Right cardiac atrium (tissue), 5 donors: ENCODE results near the gene CDK5R1. TPM values are rescaled to one million over a fixed set of nuclear protein-coding genes. Genes with fewer than 3 reads are reported as not detected.
"Not testable (repeated sequence)": the region's sequence is repeated elsewhere in the genome, so short reads cannot be mapped to it uniquely, and the experiment has no call there.

Experiments used
- ATAC-seq, 2 donors: fragments of 200-7000 bp; cut with Tn5 transposase; one replicate each; pipeline versions ENCODE4 v1.8.0 to v1.9.1; 2020; ENCODE audit warnings: moderate library complexity in 2 of 2, mild to moderate bottlenecking in 1 of 2
- DNase-seq, 3 donors: peaks; one replicate each; pipeline ENCODE4 v3.0.0-alpha.2; 2020
- H3K27ac ChIP-seq: one replicate; pipeline ENCODE4 v1.5.1; 2013; ENCODE audit warnings: mild to moderate bottlenecking, low read length, control low read depth, moderate library complexity
- H3K27me3 ChIP-seq: one replicate; pipeline ENCODE4 v1.6.1; 2013; ENCODE audit not compliant: control insufficient read depth, insufficient read depth
- H3K4me1 ChIP-seq: one replicate; pipeline ENCODE4 v1.6.1; 2013; ENCODE audit warnings: low read length; ENCODE audit not compliant: control insufficient read depth, insufficient read depth
- H3K4me3 ChIP-seq: one replicate; pipeline ENCODE4 v1.5.1; 2013; ENCODE audit warnings: low read length, control low read depth
- H3K9me3 ChIP-seq: one replicate; pipeline ENCODE4 v1.6.1; 2013; ENCODE audit warnings: low read length; ENCODE audit not compliant: control insufficient read depth
- WGBS: extraction: QIAGEN DNeasy Blood & Tissue Kit; methylation state at CpG from one replicate; pipeline ENCODE4 v1.1.7; 2013; 5-methylcytosine and 5-hydroxymethylcytosine counted together
- intact Hi-C, 4 donors: fragments of 100-400 bp; cut with DNase I; formaldehyde crosslinking; loops; one replicate each; pipeline versions ENCODE4 v1.11.0 to v1.14.0; 2022 to 2023
- polyA plus RNA-seq: library from polyadenylated mRNA; stranded (reverse); fragments of 200-250 nt; gene quantifications from one replicate; pipeline ENCODE4 v1.2.3, GENCODE V29; 2013
- total RNA-seq, 4 donors: library from RNA; stranded (reverse); fragmentation: NEBNext Ultra II Directional; extraction: Animal tissue kit (Norgen Biotek cat#: 25700); gene quantifications; one replicate each; pipeline ENCODE4 v1.2.1, GENCODE V29; 2021
- donor health status: healthy with polysubstance abuse.
- donor health status: DM: no; HTN: yes; CAD: no.
- donor health status: DM: no; HTN: no; CAD: no.
- donor health status: DM: no; HTN: yes; CAD: no; lungs with severe emphysema.
- donor health status: DM: yes; HTN: yes; CAD: no.

CDK5R1 gene
- total and polyA plus RNA-seq, 5 donors = 0.95 to 2.6 (median 1.5) TPM

DNA sequence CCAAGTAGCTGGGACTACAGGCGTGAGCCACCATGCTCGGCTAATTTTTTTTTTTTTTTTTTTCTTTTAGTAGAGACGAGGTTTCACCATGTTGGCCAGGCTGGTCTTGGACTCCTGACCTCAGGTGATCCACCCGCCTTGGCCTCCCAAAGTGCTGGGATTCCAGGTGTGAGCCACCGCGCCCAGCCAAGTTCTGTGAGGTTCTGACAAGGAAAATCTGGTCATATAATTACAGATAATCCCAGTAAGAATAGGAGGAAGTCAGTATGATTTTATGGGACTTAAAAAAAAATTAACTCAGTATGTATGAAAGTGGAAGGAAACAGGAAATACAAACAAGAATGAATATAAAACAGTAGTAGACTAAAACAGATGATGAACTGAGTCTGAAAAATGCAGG lies 36.4 kb upstream of the CDK5R1 start:
- DNase-seq, H3K27ac ChIP-seq, H3K4me1 ChIP-seq, intact Hi-C loops, H3K9me3 ChIP-seq, H3K4me3 ChIP-seq, H3K27me3 ChIP-seq, ATAC-seq: not testable (repeated sequence)
- WGBS = 83% methylated on average over 6 of the region's 6 CpGs

- no peak overlapping the region for H3K4me3 ChIP-seq
- 77% methylated on average over 2 of the region's 2 CpGs for WGBS
- no peak overlapping the region for H3K27ac ChIP-seq
- intact Hi-C loops = no loop called here
- H3K4me1 ChIP-seq = no peaks in the 10 kb centered on the region
- DNase-seq = no peak
- H3K27me3 ChIP-seq = no peaks in the 10 kb centered on the region
- no peak for ATAC-seq
- no peaks in the 10 kb centered on the region for H3K9me3 ChIP-seq
These were observed 34.9 kb upstream of the CDK5R1 start for GRCh38 chr17:32451879-32452278.

DNA sequence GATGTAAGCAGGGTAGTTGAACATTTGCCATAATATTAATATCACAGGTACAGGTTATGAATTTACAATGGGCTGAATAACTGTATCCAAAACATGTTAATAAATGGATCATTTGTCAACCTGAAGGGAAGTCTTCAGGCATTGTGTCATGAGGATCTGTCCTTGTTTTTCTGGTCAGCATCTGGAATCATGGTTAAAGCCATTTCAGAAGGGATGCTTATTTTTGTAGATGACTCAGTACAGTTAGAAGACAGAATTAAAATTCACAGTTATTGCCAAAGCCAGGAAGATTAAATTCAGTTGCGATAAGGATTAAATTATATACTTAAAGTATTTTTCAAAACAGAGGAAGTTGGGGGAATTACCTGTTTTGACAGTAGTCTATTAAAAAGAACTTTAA lies 34.5 kb upstream of the CDK5R1 start:
- Histone ChIP-seq H3K9me3 (no peaks in the 10 kb centered on the region), H3K27ac (no peak overlapping the region), H3K27me3 (no peaks in the 10 kb centered on the region), H3K4me1 (no peaks in the 10 kb centered on the region), H3K4me3 (no peak overlapping the region)
- ATAC-seq = no peak
- WGBS = 75% methylated on average over 1 of the region's 1 CpG
- intact Hi-C loops = no loop called here
- no peak for DNase-seq

- DNase-seq = no peak
- no peak overlapping the region for H3K27ac ChIP-seq
- ATAC-seq = no peak
- H3K4me3 ChIP-seq = no peak overlapping the region
- H3K4me1 ChIP-seq = no peaks in the 10 kb centered on the region
- intact Hi-C loops = no loop called here
- no peaks in the 10 kb centered on the region for H3K27me3 ChIP-seq
- no peaks in the 10 kb centered on the region for H3K9me3 ChIP-seq
- WGBS = 94% methylated on average over 2 of the region's 2 CpGs
These were observed 33.4 kb upstream of the CDK5R1 start for GRCh38 chr17:32453370-32453769.

GRCh38 chr17:32458371-32458770 lies 28.4 kb upstream of the CDK5R1 start:
- H3K27ac ChIP-seq = no peak overlapping the region
- H3K4me1 ChIP-seq = no peaks in the 10 kb centered on the region
- intact Hi-C loops = no loop called here
- H3K9me3 ChIP-seq = no peaks in the 10 kb centered on the region
- no peak overlapping the region for H3K4me3 ChIP-seq
- no peaks in the 10 kb centered on the region for H3K27me3 ChIP-seq
- DNase-seq (no peak), ATAC-seq (no peak)

GRCh38 chr17:32460054-32460453 lies 26.7 kb upstream of the CDK5R1 start:
- 94% methylated on average over 4 of the region's 4 CpGs for WGBS

DNA sequence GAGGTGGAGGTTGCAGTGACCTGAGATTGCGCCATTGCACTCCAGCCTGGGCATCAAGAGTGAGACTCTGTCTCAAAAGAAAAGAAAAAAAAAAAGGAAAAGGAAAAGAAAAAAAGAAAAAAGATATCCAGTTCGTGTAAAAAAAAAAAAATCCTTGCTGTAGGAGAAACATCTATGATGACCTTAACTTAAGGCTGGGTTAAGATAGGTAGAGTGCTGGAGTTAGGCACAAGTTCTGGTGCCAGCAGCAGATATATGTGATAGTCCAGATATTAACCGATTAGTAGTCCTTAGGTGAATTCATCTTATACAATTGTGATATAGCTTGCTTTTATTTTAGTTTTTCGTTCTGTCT lies 25.3 kb upstream of the CDK5R1 start:
- no peak overlapping the region for H3K27ac ChIP-seq
- no peaks in the 10 kb centered on the region for H3K27me3 ChIP-seq
- intact Hi-C loops = loop anchor here in 1 of 4 donors (10.0 kb wide), 1 partner anchor 293 kb away; no protein-coding TSS in a partner anchor
- no peak for DNase-seq
- peak in 1 of 2 donors; percentile 11 for ATAC-seq
- WGBS = 69% methylated on average over 4 of the region's 4 CpGs
- H3K4me1 ChIP-seq = no peaks in the 10 kb centered on the region
- H3K4me3 ChIP-seq = no peak overlapping the region
- H3K9me3 ChIP-seq = no peaks in the 10 kb centered on the region

More at GRCh38 chr17:32460054-32460453, 26.7 kb upstream of the CDK5R1 start:
- Histone ChIP-seq H3K9me3 (no peaks in the 10 kb centered on the region), H3K4me1 (no peaks in the 10 kb centered on the region), H3K27ac (no peak overlapping the region), H3K27me3 (no peaks in the 10 kb centered on the region), H3K4me3 (no peak overlapping the region)
- DNase-seq (no peak), ATAC-seq (no peak)
- intact Hi-C loops = loop anchor here in 1 of 4 donors (10.0 kb wide), 1 partner anchor 295 kb away; no protein-coding TSS in a partner anchor

DNA sequence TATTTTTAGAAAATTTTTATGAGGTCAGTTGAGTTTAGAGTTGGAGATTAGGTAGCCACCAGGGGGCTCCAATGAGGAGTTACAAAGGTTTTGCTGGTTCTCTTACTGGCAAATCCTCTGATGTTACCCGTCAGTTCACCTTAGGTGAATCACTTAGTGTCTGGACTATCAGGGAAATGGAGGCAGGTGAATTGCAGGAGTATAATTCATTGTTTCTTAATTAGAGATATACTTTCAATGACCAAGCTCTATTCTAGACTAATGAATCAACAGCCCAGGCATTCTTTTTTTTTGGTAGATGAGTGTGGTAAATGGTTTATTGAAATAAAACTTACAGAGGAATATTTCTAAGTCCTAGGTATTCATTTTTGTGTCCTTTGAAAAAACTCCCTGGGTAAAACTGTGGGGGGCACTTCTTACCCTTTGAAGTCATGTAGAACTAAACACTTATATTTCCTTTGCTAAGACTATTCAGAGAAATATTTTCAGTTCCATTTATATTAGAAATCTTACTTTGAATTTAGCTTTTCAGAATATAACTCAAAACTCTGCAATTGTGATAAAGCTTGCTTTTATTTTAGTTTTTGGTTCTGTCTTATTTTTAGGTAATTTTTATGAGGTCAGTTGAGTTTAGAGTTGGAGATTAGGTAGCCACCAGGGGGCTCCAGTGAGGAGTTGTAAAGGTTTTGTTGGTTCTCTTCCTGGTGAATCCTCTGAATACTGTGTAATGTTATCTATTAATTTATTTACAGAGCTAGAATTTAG lies 24.8 kb upstream of the CDK5R1 start:
- DNase-seq = peak in 2 of 3 donors; percentile 39 to 59

DNA sequence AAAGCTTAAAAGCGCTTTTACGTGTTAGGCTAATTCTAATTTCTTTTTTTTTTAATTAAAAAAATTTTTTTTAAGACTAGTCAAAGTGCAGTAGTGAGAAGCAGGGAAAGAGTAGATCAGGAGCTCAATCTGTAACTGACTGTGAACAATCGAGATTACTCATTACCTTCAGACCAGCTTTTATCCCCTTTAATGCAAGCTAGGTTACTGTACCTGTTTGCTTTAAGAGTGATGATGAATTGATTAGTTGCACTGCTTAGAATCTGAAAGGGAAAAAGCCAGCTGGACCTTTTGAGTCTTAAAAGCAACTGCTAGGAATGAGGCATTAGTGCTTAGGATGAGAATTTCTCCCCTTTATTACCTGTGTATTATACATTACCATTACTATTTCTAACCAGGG lies 23.5 kb upstream of the CDK5R1 start:
- 92% methylated on average over 3 of the region's 3 CpGs for WGBS
- no peak for ATAC-seq
- H3K27ac ChIP-seq = no peak overlapping the region
- H3K27me3 ChIP-seq = no peaks in the 10 kb centered on the region
- no peak for DNase-seq
- H3K4me1 ChIP-seq = no peaks in the 10 kb centered on the region
- H3K9me3 ChIP-seq = no peaks in the 10 kb centered on the region
- H3K4me3 ChIP-seq = no peak overlapping the region
- intact Hi-C loops = loop anchor here in 1 of 4 donors (10.0 kb wide), 1 partner anchor 291 kb away; no protein-coding TSS in a partner anchor

More for the DNA sequence above, 24.8 kb upstream of the CDK5R1 start:
- no peak overlapping the region for H3K27ac ChIP-seq
- intact Hi-C loops = loop anchor here in 1 of 4 donors (10.0 kb wide), 1 partner anchor 293 kb away; no protein-coding TSS in a partner anchor
- H3K4me3 ChIP-seq = no peak overlapping the region
- H3K9me3 ChIP-seq = no peaks in the 10 kb centered on the region
- ATAC-seq = peak; percentile 49 to 52
- WGBS = 51% methylated on average over 1 of the region's 1 CpG
- H3K4me1 ChIP-seq = no peaks in the 10 kb centered on the region
- no peaks in the 10 kb centered on the region for H3K27me3 ChIP-seq

GRCh38 chr17:32464374-32464773 lies 22.4 kb upstream of the CDK5R1 start:
- intact Hi-C loops = loop anchor here in 1 of 4 donors (10.0 kb wide), 1 partner anchor 290 kb away; no protein-coding TSS in a partner anchor
- no peak for ATAC-seq
- Histone ChIP-seq H3K4me1 (no peaks in the 10 kb centered on the region), H3K27me3 (no peaks in the 10 kb centered on the region), H3K9me3 (no peaks in the 10 kb centered on the region), H3K27ac (no peak overlapping the region), H3K4me3 (no peak overlapping the region)
- WGBS = 77% methylated on average over 1 of the region's 1 CpG
- DNase-seq = no peak

GRCh38 chr17:32467949-32468348 lies 18.8 kb upstream of the CDK5R1 start:
- Histone ChIP-seq H3K27ac (no peak overlapping the region), H3K27me3 (no peaks in the 10 kb centered on the region), H3K4me3 (no peak overlapping the region), H3K4me1 (no peaks in the 10 kb centered on the region), H3K9me3 (no peaks in the 10 kb centered on the region)
- ATAC-seq (no peak), DNase-seq (no peak)
- intact Hi-C loops = loop anchor here in 1 of 4 donors (10.0 kb wide), 1 partner anchor 287 kb away; no protein-coding TSS in a partner anchor
- WGBS = 98% methylated on average over 7 of the region's 7 CpGs
